ACC112 (cell line): ENCODE results near the gene ANKS1B.

Source experiments
- H2AFZ ChIP-seq: fragments of 200-600 bp; sonication (generic); one replicate; pipeline ENCODE4 v1.6.0; 2017; ENCODE audit warnings: antibody characterized with exemption, low read length; ENCODE audit not compliant: unreplicated experiment
- H3K27ac ChIP-seq: fragments of 200-600 bp; sonication (generic); 2 replicates; pipeline ENCODE4 v1.5.1; 2014; ENCODE audit warnings: low read depth, mild to moderate bottlenecking, antibody characterized with exemption, low read length, moderate library complexity
- H3K27me3 ChIP-seq: fragments of 200-600 bp; sonication (generic); 2 replicates; pipeline ENCODE4 v1.6.1; 2014; ENCODE audit warnings: mild to moderate bottlenecking, antibody characterized with exemption, low read length, moderate library complexity, mixed read lengths; ENCODE audit not compliant: insufficient read depth
- H3K36me3 ChIP-seq: fragments of 200-600 bp; sonication (generic); 2 replicates; pipeline ENCODE4 v1.6.1; 2016; ENCODE audit warnings: mild to moderate bottlenecking, antibody characterized with exemption, low read length, moderate library complexity, mixed read lengths; ENCODE audit not compliant: insufficient read depth
- H3K4me1 ChIP-seq: fragments of 200-600 bp; sonication (generic); one replicate; pipeline ENCODE4 v1.6.1; 2016; ENCODE audit warnings: low read length, mixed read lengths; ENCODE audit not compliant: insufficient read depth, unreplicated experiment, control insufficient read depth
- H3K4me3 ChIP-seq: fragments of 200-600 bp; sonication (generic); 2 replicates; pipeline ENCODE4 v1.5.1; 2014; ENCODE audit warnings: mild to moderate bottlenecking, low read depth, low read length
- H3K79me2 ChIP-seq: fragments of 200-600 bp; sonication (generic); one replicate; pipeline ENCODE4 v1.6.0; 2016; ENCODE audit warnings: low read length; ENCODE audit not compliant: control insufficient read depth, unreplicated experiment, insufficient read depth

Gene ANKS1B

GRCh38 chr12:99386907-99387306 lies 597.8 kb downstream of the ANKS1B start:
- no peak overlapping the region for H3K4me3 ChIP-seq
- H2AFZ ChIP-seq: no peak overlapping the region
- H3K27me3 ChIP-seq: no peaks in the 10 kb centered on the region
- no peaks in the 10 kb centered on the region for H3K36me3 ChIP-seq
- H3K4me1 ChIP-seq: no peaks in the 10 kb centered on the region
- H3K79me2 ChIP-seq: no peaks in the 10 kb centered on the region
- H3K27ac ChIP-seq: no peak overlapping the region

DNA sequence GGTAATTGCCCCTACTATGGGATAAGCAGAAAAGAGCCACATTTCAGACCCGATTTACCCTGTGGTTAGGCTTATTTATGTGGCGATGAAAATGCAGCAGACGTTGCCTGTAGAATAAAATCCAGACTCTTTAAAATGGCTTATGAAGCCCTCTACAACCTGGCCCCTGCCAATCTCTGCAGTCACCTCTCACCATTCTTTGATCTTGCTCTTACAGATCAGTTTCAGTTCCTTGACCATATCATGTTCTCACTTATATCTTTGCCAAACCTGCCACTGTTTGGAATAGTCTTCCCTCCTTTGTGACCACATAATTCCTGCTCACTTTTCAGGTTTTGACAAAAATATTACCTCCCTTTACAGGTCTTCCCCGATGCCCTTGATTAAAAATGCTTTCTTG lies 601.5 kb downstream of the ANKS1B start:
- Histone ChIP-seq H3K27ac (no peak overlapping the region), H3K79me2 (no peaks in the 10 kb centered on the region), H2AFZ (no peak overlapping the region), H3K4me3 (no peak overlapping the region), H3K27me3 (no peaks in the 10 kb centered on the region), H3K4me1 (no peaks in the 10 kb centered on the region), H3K36me3 (no peaks in the 10 kb centered on the region)

DNA sequence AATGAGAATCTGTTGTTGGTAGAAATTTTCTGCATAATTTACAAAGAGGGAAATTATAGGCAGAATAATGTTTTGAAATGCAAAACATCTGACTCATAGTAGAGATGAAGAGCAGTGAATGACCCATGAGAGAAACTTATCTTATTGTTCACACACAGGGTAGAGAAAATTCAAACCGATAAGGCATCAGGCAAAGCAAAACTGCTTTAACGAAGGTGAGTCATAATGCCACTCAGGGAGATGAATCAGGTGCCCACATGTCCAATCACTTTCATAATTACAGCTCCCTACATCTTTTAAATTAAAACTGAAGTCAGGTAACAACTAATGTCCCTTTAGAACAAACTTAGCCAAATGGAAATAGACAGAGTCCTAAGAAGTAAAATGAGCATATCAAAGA lies 602.7 kb downstream of the ANKS1B start:
- Histone ChIP-seq H3K4me1 (no peaks in the 10 kb centered on the region), H3K27me3 (no peaks in the 10 kb centered on the region), H3K27ac (no peak overlapping the region), H3K79me2 (no peaks in the 10 kb centered on the region), H3K4me3 (no peak overlapping the region), H3K36me3 (no peaks in the 10 kb centered on the region), H2AFZ (no peak overlapping the region)

- Histone ChIP-seq H3K4me3 (no peak overlapping the region), H2AFZ (no peak overlapping the region), H3K27ac (no peak overlapping the region), H3K79me2 (no peaks in the 10 kb centered on the region), H3K4me1 (no peaks in the 10 kb centered on the region), H3K36me3 (no peaks in the 10 kb centered on the region), H3K27me3 (no peaks in the 10 kb centered on the region)
Observed at GRCh38 chr12:99380701-99381100, 604.0 kb downstream of the ANKS1B start.

DNA sequence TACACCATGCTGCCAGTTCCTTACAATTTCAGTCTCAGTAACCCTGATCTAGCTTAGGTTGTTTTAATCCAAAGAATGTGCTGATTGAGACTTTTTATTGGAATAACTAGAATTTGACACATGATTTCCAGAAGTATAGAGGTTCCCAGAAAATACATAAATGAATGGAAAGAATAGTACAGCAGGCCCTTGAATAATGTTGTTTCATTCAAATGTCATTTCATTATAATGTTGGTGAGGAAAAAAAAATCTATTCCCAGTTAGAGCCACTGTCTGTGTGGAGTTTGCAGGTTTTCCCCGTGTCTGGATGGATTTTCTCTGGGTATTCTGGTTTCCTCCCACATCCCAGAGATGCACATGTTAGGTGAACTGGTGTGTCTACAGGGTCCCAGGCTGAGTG lies 610.7 kb downstream of the ANKS1B start:
- no peaks in the 10 kb centered on the region for H3K27me3 ChIP-seq
- H3K27ac ChIP-seq: no peak overlapping the region
- H3K36me3 ChIP-seq: no peaks in the 10 kb centered on the region
- H3K79me2 ChIP-seq: no peaks in the 10 kb centered on the region
- no peak overlapping the region for H3K4me3 ChIP-seq
- no peak overlapping the region for H2AFZ ChIP-seq
- H3K4me1 ChIP-seq: no peaks in the 10 kb centered on the region

- Histone ChIP-seq H3K36me3 (no peaks in the 10 kb centered on the region), H3K27ac (no peak overlapping the region), H3K4me3 (no peak overlapping the region), H2AFZ (no peak overlapping the region), H3K27me3 (no peaks in the 10 kb centered on the region), H3K4me1 (no peaks in the 10 kb centered on the region), H3K79me2 (no peaks in the 10 kb centered on the region)
Observed at GRCh38 chr12:99372257-99372920, 612.3 kb downstream of the ANKS1B start.

GRCh38 chr12:99370421-99371138 lies 614.2 kb downstream of the ANKS1B start:
- no peaks in the 10 kb centered on the region for H3K27me3 ChIP-seq
- H3K79me2 ChIP-seq: no peaks in the 10 kb centered on the region
- H3K4me3 ChIP-seq: no peak overlapping the region
- no peak overlapping the region for H2AFZ ChIP-seq
- no peaks in the 10 kb centered on the region for H3K4me1 ChIP-seq
- H3K36me3 ChIP-seq: no peaks in the 10 kb centered on the region
- no peak overlapping the region for H3K27ac ChIP-seq

DNA sequence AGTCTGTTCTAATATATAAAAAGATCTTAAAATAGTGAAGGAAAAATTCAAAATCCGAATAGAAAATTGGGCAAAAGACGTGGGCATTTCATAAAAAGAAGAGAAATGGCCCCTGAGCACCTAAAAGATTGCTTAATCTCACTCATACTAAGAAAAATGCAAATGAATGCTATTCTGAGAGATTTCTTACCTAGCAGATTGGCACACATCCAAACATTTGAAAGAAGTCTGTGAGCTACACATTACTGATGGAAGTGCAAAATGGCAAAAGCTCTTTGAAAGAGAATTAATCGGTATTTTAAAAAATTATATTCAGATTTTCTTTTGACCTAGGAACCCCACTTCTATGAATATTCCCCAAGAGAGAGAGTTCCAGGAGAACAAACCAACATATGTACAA lies 617.6 kb downstream of the ANKS1B start:
- H2AFZ ChIP-seq: no peak overlapping the region
- no peak overlapping the region for H3K4me3 ChIP-seq
- no peaks in the 10 kb centered on the region for H3K36me3 ChIP-seq
- H3K4me1 ChIP-seq: no peaks in the 10 kb centered on the region
- no peaks in the 10 kb centered on the region for H3K79me2 ChIP-seq
- H3K27ac ChIP-seq: no peak overlapping the region
- no peaks in the 10 kb centered on the region for H3K27me3 ChIP-seq

DNA sequence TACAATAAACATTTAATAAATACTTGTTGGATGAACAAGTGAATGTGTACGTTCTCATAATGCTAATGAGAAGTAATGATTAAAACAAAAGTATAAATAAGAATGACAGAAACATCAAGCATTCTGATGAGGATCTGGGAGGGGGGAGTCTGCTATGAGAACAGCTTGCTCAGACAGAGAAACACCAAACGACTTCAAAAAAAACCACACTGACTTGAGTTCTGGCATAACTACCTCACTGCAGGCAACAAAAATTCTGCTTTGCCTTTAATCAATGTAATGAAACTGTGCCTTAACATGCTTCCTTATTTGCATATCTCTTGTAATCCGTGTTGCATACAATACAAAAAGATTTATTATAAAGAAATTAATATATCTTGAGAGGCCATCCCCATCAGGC lies 632.5 kb downstream of the ANKS1B start:
- Histone ChIP-seq H3K4me1 (no peaks in the 10 kb centered on the region), H3K27me3 (no peaks in the 10 kb centered on the region), H3K79me2 (no peaks in the 10 kb centered on the region), H3K27ac (no peak overlapping the region), H3K4me3 (no peak overlapping the region), H2AFZ (no peak overlapping the region), H3K36me3 (no peaks in the 10 kb centered on the region)

- Histone ChIP-seq H3K79me2 (no peaks in the 10 kb centered on the region), H3K36me3 (no peaks in the 10 kb centered on the region), H2AFZ (no peak overlapping the region), H3K4me1 (no peaks in the 10 kb centered on the region), H3K27me3 (no peaks in the 10 kb centered on the region), H3K27ac (no peak overlapping the region), H3K4me3 (no peak overlapping the region)
Observed at GRCh38 chr12:99343960-99344359, 640.8 kb downstream of the ANKS1B start.

DNA sequence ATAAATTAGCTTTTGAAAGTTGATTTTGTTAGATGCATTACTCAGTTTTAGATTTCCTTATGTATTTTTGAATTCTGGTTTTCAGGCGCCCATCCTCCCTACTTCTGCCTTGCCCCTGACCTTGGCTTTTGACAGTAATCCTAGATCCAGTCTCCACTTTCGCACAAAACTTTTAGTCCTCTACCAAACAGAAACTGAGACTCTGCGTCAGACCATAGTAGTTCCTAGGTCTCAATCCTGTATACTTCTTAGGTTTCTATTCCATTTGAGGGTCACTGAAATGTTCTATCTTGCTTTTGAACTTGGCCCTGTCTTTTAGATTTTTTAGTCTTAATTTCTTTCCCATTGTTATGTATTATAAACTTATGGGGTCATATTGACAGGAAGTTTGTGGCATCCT lies 645.1 kb downstream of the ANKS1B start:
- Histone ChIP-seq H3K4me1 (no peaks in the 10 kb centered on the region), H3K27me3 (no peaks in the 10 kb centered on the region), H3K27ac (no peak overlapping the region)

More for the DNA sequence above, 645.1 kb downstream of the ANKS1B start:
- no peaks in the 10 kb centered on the region for H3K79me2 ChIP-seq
- H3K4me3 ChIP-seq: no peak overlapping the region
- no peak overlapping the region for H2AFZ ChIP-seq
- H3K36me3 ChIP-seq: no peaks in the 10 kb centered on the region
